K562 (cell line): ENCODE measurements around the gene NLGN3. TPM values are rescaled to one million over a fixed set of nuclear protein-coding genes. Genes with fewer than 3 reads are reported as not detected.

ENCODE experiments used
- ASH1L ChIP-seq: fragments of 450-650 bp; IDR thresholded peaks from 2 replicates; pipeline ENCODE4 v1.6.1; 2018; ENCODE audit warnings: borderline replicate concordance, mild to moderate bottlenecking, low read depth; ENCODE audit not compliant: partially characterized antibody
- CHD1 ChIP-seq: fragments of 200-600 bp; sonication (generic); IDR thresholded peaks from one replicate; pipeline ENCODE4 v1.6.1; 2012; ENCODE audit warnings: mild to moderate bottlenecking, moderate library complexity, low read length, inconsistent platforms
- ELF1 ChIP-seq: fragments of 200-800 bp; sonication (Bioruptor generic); IDR thresholded peaks from 2 replicates; pipeline ENCODE4 v1.6.1; 2016; ENCODE audit warnings: missing genetic modification characterization, missing compliant biosample characterization
- HMG20A ChIP-seq: fragments of 450-650 bp; formaldehyde crosslinking; conservative IDR thresholded peaks from 2 replicates; pipeline ENCODE4 v1.4.0; 2020; ENCODE audit warnings: mild to moderate bottlenecking, mixed read lengths
- HNRNPK ChIP-seq: fragments of 200-400 bp; formaldehyde crosslinking; IDR thresholded peaks from one replicate; pipeline ENCODE4 v1.6.1; 2018; ENCODE audit warnings: mild to moderate bottlenecking, low read depth, low read length; ENCODE audit not compliant: poor library complexity, severe bottlenecking
- NR1H2 ChIP-seq: sonication (generic); formaldehyde crosslinking; IDR thresholded peaks from 2 replicates; pipeline ENCODE4 v1.4.0; 2020; ENCODE audit warnings: mild to moderate bottlenecking, missing genetic modification reagents
- PHF8 ChIP-seq: fragments of 200-600 bp; sonication (generic); IDR thresholded peaks from 2 replicates; pipeline ENCODE4 v1.6.1; 2012; ENCODE audit warnings: mixed run types, mild to moderate bottlenecking, inconsistent platforms, low read length, moderate library complexity, borderline replicate concordance
- RFX5 ChIP-seq: IDR thresholded peaks from 2 replicates; pipeline ENCODE4 v1.6.1; 2011; ENCODE audit warnings: low read depth, mild to moderate bottlenecking, improper control_type of control experiment, low read length
- SMC3 ChIP-seq: conservative IDR thresholded peaks from 2 replicates; pipeline ENCODE4 v1.6.1; 2011; ENCODE audit warnings: low read depth, low read length, improper control_type of control experiment; ENCODE audit not compliant: insufficient read depth
- STAG1 ChIP-seq: sonication (generic); formaldehyde crosslinking; IDR thresholded peaks from 2 replicates; pipeline ENCODE4 v1.5.0; 2020; ENCODE audit warnings: missing genetic modification reagents, borderline replicate concordance
- polyA plus RNA-seq, 8 experiments: library from polyadenylated mRNA; depleted of rRNA in 4 of 8; stranded (reverse) in 5 of 8; unstranded in 3 of 8; fragments of >200 nt; fragmentation: Nextera tagmentation in 2 of 8; fragmentation: Illumina TruSeq in 1 of 8; extraction: Ambion mirVana in 2 of 8; extraction: Trizol in 1 of 8; gene quantifications; 2 replicates each; pipeline versions ENCODE4 v1.2.1 to v1.2.3, GENCODE V29; 2011 to 2014; ENCODE audit warnings: inconsistent platforms in 1 of 8, missing spikeins in 1 of 8
- total RNA-seq, 7 experiments: library from RNA; depleted of rRNA in 6 of 7; stranded (reverse); fragments of >200 nt in 6 of 7; fragmentation: Illumina TruSeq in 2 of 7; extraction: Trizol in 2 of 7; gene quantifications; 2 replicates each; pipeline versions ENCODE4 v1.2.1 to v1.2.3, GENCODE V29; 2011 to 2021; ENCODE audit warnings: low replicate concordance in 1 of 7
- TF ChIP-seq, protein P1 (sequence below), 2 experiments: fragments of 450-650 bp; IDR thresholded peaks; 2 replicates each; pipeline ENCODE4 v1.6.1; 2016; ENCODE audit warnings: mild to moderate bottlenecking in 2 of 2, borderline replicate concordance in 1 of 2, low read depth in 1 of 2, moderate library complexity in 1 of 2
- TF ChIP-seq, protein P2 (sequence below), 3 experiments: fragments of 200-800 bp in 1 of 3; sonication (Bioruptor generic) in 1 of 3; sonication (generic) in 1 of 3; formaldehyde crosslinking in 1 of 3; IDR thresholded peaks; 2 replicates each; pipeline versions ENCODE4 v1.6.1 to v1.8.0; 2016 to 2022; ENCODE audit warnings: mild to moderate bottlenecking in 2 of 3, missing compliant biosample characterization in 2 of 3, missing genetic modification characterization in 2 of 3, missing genetic modification reagents in 1 of 3
- TF ChIP-seq, protein P3 (sequence below): fragments of 200-800 bp; sonication (Bioruptor generic); IDR thresholded peaks from 2 replicates; pipeline ENCODE4 v1.6.1; 2017; ENCODE audit warnings: missing genetic modification characterization, missing compliant biosample characterization
- TF ChIP-seq, protein P4 (sequence below), 3 experiments: IDR thresholded peaks in 2 of 3; conservative IDR thresholded peaks in 1 of 3; 2 replicates each; pipeline ENCODE4 v1.5.1; 2011 to 2012; ENCODE audit warnings: low read length in 3 of 3, mild to moderate bottlenecking in 3 of 3, control low read depth in 2 of 3, improper control_type of control experiment in 1 of 3, inconsistent platforms in 1 of 3, low read depth in 1 of 3, mixed read lengths in 1 of 3, moderate library complexity in 1 of 3; ENCODE audit not compliant: insufficient read depth in 2 of 3

NLGN3 gene
- total and polyA plus RNA-seq, 9 of the 15 experiments (the other 6 are each of a cell fraction or from before 2014, with no cell fraction given) = 0.03 to 0.86 (median 0.25) TPM

DNA sequence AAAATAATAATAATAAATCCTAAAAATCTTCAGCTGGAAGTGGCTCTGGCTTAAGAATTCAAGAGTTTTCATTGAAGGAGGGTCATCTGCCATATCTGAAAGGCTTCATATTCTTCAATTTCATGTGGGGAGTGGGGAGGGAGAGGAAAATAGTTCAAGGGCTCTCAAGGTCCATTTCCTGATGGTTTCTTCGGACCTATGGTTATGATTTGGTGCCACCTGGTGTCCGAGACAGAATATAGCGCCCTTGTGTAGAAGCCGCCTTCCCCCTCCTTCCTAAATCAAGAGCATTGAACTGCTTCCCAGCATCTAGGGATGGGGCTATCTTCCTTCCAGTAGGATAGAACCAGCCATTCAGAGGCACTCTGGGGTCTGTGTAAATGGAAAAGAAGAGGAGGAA lies 34.3 kb downstream of the NLGN3 start (continued):
- TF ChIP-seq, protein P1, sequence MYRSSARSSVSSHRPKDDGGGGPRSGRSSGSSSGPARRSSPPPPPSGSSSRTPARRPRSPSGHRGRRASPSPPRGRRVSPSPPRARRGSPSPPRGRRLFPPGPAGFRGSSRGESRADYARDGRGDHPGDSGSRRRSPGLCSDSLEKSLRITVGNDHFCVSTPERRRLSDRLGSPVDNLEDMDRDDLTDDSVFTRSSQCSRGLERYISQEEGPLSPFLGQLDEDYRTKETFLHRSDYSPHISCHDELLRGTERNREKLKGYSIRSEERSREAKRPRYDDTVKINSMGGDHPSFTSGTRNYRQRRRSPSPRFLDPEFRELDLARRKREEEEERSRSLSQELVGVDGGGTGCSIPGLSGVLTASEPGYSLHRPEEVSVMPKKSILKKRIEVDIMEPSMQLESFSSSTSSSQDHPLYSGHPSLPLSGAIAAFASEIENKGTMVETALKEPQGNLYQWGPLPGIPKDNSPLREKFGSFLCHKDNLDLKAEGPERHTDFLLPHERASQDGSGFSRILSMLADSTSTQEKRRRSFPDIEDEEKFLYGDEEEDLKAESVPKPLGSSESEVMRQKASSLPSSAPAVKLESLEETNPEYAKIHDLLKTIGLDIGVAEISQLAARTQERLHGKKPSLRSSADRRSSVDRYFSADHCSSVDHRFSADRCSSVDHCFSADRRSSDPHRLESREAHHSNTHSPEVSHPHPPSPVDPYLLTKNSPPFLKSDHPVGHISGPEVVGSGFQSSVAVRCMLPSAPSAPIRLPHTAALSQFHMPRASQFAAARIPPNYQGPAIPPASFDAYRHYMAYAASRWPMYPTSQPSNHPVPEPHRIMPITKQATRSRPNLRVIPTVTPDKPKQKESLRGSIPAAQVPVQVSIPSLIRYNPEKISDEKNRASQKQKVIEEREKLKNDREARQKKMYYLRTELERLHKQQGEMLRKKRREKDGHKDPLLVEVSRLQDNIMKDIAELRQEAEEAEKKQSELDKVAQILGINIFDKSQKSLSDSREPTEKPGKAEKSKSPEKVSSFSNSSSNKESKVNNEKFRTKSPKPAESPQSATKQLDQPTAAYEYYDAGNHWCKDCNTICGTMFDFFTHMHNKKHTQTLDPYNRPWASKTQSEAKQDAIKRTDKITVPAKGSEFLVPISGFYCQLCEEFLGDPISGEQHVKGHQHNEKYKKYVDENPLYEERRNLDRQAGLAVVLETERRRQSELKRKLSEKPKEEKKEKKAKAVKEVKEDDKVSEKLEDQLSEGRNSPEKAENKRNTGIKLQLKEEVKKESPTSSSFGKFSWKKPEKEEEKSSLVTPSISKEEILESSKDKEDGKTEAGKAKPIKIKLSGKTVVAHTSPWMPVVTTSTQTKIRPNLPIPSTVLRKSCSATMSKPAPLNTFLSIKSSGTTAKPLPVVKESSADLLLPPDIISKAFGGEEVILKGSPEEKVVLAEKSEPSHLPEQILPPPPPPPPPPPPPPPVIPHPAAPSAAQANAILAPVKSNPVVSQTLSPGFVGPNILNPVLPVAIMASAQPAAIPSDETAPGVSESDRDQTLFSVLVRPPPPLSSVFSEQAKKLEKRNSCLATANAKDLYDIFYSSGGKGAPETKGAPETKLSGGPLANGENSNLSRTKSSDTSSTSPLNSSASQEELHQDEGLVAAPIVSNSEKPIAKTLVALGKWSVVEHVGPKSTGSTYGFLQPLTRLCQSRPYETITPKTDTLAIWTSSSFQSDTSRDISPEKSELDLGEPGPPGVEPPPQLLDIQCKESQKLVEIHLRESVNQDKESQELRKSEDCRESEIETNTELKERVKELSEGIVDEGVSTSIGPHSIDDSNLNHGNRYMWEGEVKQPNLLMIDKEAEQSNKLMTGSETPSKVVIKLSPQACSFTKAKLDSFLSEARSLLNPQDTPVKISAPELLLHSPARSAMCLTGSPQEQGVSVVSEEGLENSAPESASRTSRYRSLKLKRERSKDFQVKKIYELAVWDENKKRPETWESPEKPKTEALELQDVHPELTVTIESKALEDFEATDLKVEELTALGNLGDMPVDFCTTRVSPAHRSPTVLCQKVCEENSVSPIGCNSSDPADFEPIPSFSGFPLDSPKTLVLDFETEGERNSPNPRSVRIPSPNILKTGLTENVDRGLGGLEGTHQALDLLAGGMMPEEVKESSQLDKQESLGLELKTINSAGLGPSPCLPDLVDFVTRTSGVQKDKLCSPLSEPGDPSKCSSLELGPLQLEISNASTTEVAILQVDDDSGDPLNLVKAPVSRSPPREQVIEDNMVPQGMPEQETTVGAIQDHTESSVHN (IDR thresholded peaks at IDR 0.05; ENCODE audit: borderline replicate concordance in 1 of 2, low read depth in 1 of 2) = no peak
- TF ChIP-seq ELF1 (tag) (no peak), HMG20A (no peak), HNRNPK (no peak), NR1H2 (CRISPR knock-in tag) (no peak), PHF8 (no peak), SMC3 (peak; percentile 89), CHD1 (no peak), ASH1L (no peak), STAG1 (peak; percentile 56; the same call in 1 of the 2 replicates), RFX5 (no peak)
- TF ChIP-seq, protein P2, sequence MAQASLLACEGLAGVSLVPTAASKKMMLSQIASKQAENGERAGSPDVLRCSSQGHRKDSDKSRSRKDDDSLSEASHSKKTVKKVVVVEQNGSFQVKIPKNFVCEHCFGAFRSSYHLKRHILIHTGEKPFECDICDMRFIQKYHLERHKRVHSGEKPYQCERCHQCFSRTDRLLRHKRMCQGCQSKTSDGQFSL (CRISPR knock-in tag; IDR thresholded peaks at IDR 0.05) = no peak
- TF ChIP-seq, protein P2 (tag; IDR thresholded peaks at IDR 0.05) = no peak
- TF ChIP-seq, protein P3, sequence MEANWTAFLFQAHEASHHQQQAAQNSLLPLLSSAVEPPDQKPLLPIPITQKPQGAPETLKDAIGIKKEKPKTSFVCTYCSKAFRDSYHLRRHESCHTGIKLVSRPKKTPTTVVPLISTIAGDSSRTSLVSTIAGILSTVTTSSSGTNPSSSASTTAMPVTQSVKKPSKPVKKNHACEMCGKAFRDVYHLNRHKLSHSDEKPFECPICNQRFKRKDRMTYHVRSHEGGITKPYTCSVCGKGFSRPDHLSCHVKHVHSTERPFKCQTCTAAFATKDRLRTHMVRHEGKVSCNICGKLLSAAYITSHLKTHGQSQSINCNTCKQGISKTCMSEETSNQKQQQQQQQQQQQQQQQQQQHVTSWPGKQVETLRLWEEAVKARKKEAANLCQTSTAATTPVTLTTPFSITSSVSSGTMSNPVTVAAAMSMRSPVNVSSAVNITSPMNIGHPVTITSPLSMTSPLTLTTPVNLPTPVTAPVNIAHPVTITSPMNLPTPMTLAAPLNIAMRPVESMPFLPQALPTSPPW (CRISPR knock-in tag) = 0 out of 2 replicates have a peak, but pooled peaks have one; percentile 13
- TF ChIP-seq, protein P4, sequence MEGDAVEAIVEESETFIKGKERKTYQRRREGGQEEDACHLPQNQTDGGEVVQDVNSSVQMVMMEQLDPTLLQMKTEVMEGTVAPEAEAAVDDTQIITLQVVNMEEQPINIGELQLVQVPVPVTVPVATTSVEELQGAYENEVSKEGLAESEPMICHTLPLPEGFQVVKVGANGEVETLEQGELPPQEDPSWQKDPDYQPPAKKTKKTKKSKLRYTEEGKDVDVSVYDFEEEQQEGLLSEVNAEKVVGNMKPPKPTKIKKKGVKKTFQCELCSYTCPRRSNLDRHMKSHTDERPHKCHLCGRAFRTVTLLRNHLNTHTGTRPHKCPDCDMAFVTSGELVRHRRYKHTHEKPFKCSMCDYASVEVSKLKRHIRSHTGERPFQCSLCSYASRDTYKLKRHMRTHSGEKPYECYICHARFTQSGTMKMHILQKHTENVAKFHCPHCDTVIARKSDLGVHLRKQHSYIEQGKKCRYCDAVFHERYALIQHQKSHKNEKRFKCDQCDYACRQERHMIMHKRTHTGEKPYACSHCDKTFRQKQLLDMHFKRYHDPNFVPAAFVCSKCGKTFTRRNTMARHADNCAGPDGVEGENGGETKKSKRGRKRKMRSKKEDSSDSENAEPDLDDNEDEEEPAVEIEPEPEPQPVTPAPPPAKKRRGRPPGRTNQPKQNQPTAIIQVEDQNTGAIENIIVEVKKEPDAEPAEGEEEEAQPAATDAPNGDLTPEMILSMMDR (IDR thresholded peaks at IDR 0.05 in 2 of 3, conservative IDR thresholded peaks at IDR 0.05 in 1 of 3; ENCODE audit: insufficient read depth in 2 of 3, low read depth in 1 of 3, low read length in 3 of 3) = peak; percentile 65 to 79 (median 68)
